ENCODE data around the gene CMC2.

DNA sequence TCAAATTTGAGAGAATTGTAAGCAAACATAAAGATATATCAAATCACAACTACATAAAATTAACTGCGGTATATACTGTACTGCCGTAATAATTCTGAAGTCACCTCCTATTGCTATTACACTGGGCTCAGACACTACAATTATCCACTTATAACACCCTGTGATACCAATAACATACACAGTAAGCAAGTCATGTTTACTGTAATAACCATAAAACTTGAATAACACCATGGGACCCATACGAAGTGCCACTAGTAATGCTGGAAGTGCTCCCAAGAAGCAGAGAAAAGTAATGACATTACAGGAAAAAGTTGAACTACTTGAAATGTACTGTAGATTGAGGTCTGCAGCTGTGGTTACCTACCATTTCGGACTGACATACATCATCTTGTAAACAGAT, 24.0 kb downstream of the CMC2 start:
- TF ChIP-seq, protein P1, sequence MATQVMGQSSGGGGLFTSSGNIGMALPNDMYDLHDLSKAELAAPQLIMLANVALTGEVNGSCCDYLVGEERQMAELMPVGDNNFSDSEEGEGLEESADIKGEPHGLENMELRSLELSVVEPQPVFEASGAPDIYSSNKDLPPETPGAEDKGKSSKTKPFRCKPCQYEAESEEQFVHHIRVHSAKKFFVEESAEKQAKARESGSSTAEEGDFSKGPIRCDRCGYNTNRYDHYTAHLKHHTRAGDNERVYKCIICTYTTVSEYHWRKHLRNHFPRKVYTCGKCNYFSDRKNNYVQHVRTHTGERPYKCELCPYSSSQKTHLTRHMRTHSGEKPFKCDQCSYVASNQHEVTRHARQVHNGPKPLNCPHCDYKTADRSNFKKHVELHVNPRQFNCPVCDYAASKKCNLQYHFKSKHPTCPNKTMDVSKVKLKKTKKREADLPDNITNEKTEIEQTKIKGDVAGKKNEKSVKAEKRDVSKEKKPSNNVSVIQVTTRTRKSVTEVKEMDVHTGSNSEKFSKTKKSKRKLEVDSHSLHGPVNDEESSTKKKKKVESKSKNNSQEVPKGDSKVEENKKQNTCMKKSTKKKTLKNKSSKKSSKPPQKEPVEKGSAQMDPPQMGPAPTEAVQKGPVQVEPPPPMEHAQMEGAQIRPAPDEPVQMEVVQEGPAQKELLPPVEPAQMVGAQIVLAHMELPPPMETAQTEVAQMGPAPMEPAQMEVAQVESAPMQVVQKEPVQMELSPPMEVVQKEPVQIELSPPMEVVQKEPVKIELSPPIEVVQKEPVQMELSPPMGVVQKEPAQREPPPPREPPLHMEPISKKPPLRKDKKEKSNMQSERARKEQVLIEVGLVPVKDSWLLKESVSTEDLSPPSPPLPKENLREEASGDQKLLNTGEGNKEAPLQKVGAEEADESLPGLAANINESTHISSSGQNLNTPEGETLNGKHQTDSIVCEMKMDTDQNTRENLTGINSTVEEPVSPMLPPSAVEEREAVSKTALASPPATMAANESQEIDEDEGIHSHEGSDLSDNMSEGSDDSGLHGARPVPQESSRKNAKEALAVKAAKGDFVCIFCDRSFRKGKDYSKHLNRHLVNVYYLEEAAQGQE (IDR thresholded peaks at IDR 0.05; ENCODE audit: insufficient read depth in 1 of 2, low read depth in 2 of 2, low read length in 1 of 2), result no peak
- TF ChIP-seq, protein P2, sequence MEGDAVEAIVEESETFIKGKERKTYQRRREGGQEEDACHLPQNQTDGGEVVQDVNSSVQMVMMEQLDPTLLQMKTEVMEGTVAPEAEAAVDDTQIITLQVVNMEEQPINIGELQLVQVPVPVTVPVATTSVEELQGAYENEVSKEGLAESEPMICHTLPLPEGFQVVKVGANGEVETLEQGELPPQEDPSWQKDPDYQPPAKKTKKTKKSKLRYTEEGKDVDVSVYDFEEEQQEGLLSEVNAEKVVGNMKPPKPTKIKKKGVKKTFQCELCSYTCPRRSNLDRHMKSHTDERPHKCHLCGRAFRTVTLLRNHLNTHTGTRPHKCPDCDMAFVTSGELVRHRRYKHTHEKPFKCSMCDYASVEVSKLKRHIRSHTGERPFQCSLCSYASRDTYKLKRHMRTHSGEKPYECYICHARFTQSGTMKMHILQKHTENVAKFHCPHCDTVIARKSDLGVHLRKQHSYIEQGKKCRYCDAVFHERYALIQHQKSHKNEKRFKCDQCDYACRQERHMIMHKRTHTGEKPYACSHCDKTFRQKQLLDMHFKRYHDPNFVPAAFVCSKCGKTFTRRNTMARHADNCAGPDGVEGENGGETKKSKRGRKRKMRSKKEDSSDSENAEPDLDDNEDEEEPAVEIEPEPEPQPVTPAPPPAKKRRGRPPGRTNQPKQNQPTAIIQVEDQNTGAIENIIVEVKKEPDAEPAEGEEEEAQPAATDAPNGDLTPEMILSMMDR (IDR thresholded peaks at IDR 0.05), result no peak
- no peak for TF ChIP-seq POLR2AphosphoS5 (IDR thresholded peaks at IDR 0.05; ENCODE audit: low read depth, low read length)
- TF ChIP-seq SIN3A (IDR thresholded peaks at IDR 0.05; ENCODE audit: borderline replicate concordance, insufficient read depth, low read depth, low read length), result no peak
- TF ChIP-seq TCF7L2 (IDR thresholded peaks at IDR 0.05; ENCODE audit: low read depth, low read length), result no peak

Data from Panc1 (cell line).